HFFc6 (cell line): ENCODE measurements around the gene NEK7. TPM values are rescaled to one million over a fixed set of nuclear protein-coding genes. Genes with fewer than 3 reads are reported as not detected.

Source experiments
- DNase-seq: peaks from one replicate; pipeline ENCODE4 v3.0.0-alpha.2; 2018
- H3K27ac Mint-ChIP-seq: 2 replicates; pipeline ENCODE4 v1.8.0; 2020; ENCODE audit warnings: mild to moderate bottlenecking, mixed read lengths
- H3K27me3 Mint-ChIP-seq: 2 replicates; pipeline ENCODE4 v1.8.0; 2021; ENCODE audit warnings: mild to moderate bottlenecking, moderate library complexity, mixed read lengths; ENCODE audit not compliant: insufficient read depth
- H3K36me3 Mint-ChIP-seq: 2 replicates; pipeline ENCODE4 v1.8.0; 2021; ENCODE audit warnings: low read depth, mixed read lengths
- H3K4me1 Mint-ChIP-seq: 2 replicates; pipeline ENCODE4 v1.8.0; 2020; ENCODE audit warnings: low read depth, mixed read lengths
- H3K4me3 Mint-ChIP-seq: 2 replicates; pipeline ENCODE4 v1.8.0; 2020; ENCODE audit warnings: mild to moderate bottlenecking, moderate library complexity, mixed read lengths
- H3K9me3 Mint-ChIP-seq: 2 replicates; pipeline ENCODE4 v1.8.0; 2020; ENCODE audit warnings: mild to moderate bottlenecking, mixed read lengths
- CTCF ChIP-seq: fragments of 200-600 bp; sonication (generic); IDR thresholded peaks from 2 replicates; pipeline ENCODE4 v1.5.0; 2021; ENCODE audit warnings: antibody characterized with exemption, mild to moderate bottlenecking
- total RNA-seq, 6 experiments: library from RNA; stranded (reverse); fragmentation: NEBNext Ultra II Directional; extraction: Animal tissue kit (Norgen Biotek cat#: 25700); gene quantifications; 2 replicates in 1 of 6; 3 replicates in 5 of 6; pipeline ENCODE4 v1.2.3, GENCODE V29; 2021

Gene NEK7
- total RNA-seq, 6 experiments from 2014 or later: 452 to 692 (median 485) TPM

- Mint-ChIP-seq H3K9me3 (peaks cover 3% of the 10 kb centered on the region; the same call in 1 of the 2 replicates), H3K36me3 (peaks cover 62% of the 10 kb centered on the region), H3K27ac (no peak overlapping the region), H3K27me3 (peaks cover 14% of the 10 kb centered on the region), H3K4me3 (no peak overlapping the region), H3K4me1 (peaks cover 78% of the 10 kb centered on the region)
- no peak for TF ChIP-seq CTCF
- no peak for DNase-seq
These were observed 135.1 kb downstream of the NEK7 start for GRCh38 chr1:198291924-198292323.

DNA sequence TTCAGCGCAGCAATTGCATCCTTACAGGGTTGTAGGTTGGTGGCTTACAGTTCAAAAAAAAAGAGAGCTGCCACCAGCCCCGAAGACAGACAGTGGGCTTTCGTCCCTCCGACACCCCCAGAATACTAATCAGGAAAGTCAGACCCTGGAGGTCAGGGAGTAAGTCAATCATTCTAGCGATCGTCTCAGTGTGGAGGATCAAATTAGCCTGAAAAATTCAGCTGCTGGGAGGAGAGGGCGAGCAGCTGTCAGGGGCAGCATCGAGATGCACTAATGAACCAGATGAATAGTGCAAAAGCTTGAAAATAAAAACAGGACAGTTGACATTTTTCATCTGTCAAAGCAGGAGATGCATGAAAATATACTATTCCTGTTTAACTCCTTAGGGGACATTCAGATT, 138.4 kb downstream of the NEK7 start:
- Mint-ChIP-seq H3K27ac (peak overlapping the region; percentile 54), H3K9me3 (no peaks in the 10 kb centered on the region), H3K4me3 (peak overlapping the region; percentile 36; the same call in 1 of the 2 replicates), H3K4me1 (peaks cover 65% of the 10 kb centered on the region), H3K36me3 (peaks cover 65% of the 10 kb centered on the region), H3K27me3 (peaks cover 12% of the 10 kb centered on the region; the same call in 1 of the 2 replicates)
- no peak for TF ChIP-seq CTCF
- no peak for DNase-seq

- Mint-ChIP-seq H3K36me3 (peaks cover 66% of the 10 kb centered on the region), H3K27ac (peak overlapping the region; percentile 74), H3K27me3 (peaks cover 11% of the 10 kb centered on the region; the same call in 1 of the 2 replicates), H3K4me1 (peaks cover 65% of the 10 kb centered on the region), H3K9me3 (no peaks in the 10 kb centered on the region), H3K4me3 (peak overlapping the region; percentile 6; the same call in 1 of the 2 replicates)
- DNase-seq: no peak
- TF ChIP-seq CTCF: no peak
These were observed 139.2 kb downstream of the NEK7 start for GRCh38 chr1:198295971-198296370.

DNA sequence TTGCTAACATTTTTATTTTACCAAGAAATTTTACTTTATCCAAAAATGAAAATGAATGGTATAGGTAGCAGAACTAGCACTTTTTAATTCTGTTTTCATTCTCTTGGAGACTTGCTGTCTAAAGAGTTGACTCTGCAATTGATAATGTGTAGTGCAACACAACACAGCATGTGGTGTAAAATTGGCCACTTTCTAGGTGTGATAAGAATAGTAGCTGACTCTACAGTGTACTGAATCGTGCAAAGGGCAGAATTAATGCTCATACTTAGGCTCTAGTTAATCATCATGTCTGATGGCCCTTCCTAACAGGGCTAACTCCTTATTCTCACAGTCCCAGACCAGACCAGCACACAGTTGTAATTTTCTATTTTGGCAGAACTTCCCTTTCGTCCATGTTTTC, 140.5 kb downstream of the NEK7 start:
- TF ChIP-seq CTCF: no peak
- peak overlapping the region; percentile 52 for H3K27ac Mint-ChIP-seq
- no peak for DNase-seq
- H3K9me3 Mint-ChIP-seq: peaks cover 5% of the 10 kb centered on the region; the same call in 1 of the 2 replicates
- H3K4me3 Mint-ChIP-seq: 0 out of 2 replicates have a peak overlapping the region, but pooled peaks have one; percentile 20
- H3K36me3 Mint-ChIP-seq: peaks cover 70% of the 10 kb centered on the region
- H3K4me1 Mint-ChIP-seq: peaks cover 64% of the 10 kb centered on the region
- peaks cover 15% of the 10 kb centered on the region; the same call in 1 of the 2 replicates for H3K27me3 Mint-ChIP-seq

DNA sequence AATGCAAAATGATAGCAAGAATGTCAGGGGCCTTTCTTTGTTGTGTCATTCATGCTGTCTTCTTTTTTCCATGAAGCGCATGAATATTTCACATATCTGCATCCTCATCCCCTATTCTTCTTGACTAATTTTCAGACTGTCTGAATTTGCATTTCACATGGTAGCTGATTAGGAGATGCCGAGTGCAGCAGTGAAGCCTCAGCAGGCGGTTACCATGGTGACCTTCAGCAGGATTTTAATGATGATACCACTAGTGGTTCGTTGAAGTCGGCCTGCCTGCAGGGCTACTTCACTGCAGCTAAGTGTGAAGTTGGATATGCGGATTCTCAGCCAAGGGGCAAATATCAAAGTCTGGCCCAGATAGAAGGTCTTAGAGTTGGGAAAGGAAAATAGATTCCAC, 141.8 kb downstream of the NEK7 start:
- TF ChIP-seq CTCF: no peak
- Mint-ChIP-seq H3K36me3 (peaks cover 66% of the 10 kb centered on the region), H3K27me3 (peaks cover 18% of the 10 kb centered on the region; the same call in 1 of the 2 replicates), H3K9me3 (peaks cover 5% of the 10 kb centered on the region; the same call in 1 of the 2 replicates), H3K4me3 (peak overlapping the region; percentile 28; the same call in 1 of the 2 replicates), H3K27ac (peak overlapping the region; percentile 31), H3K4me1 (peaks cover 58% of the 10 kb centered on the region)
- no peak for DNase-seq
